Measurements from ENCODE around the gene TPPP2. TPM values are rescaled to one million over a fixed set of nuclear protein-coding genes. Genes with fewer than 3 reads are reported as not detected.

TPPP2 gene
- total RNA-seq, 1 donor from 2014 or later = not detected

- TF ChIP-seq CTCF (IDR thresholded peaks at IDR 0.05; ENCODE audit: partially characterized antibody, unreplicated experiment) = no peak
- Mint-ChIP-seq H3K27ac (ENCODE audit: unreplicated experiment) (no peak overlapping the region), H3K4me1 (ENCODE audit: low read depth, unreplicated experiment) (no peaks in the 10 kb centered on the region), H3K4me3 (ENCODE audit: unreplicated experiment) (no peak overlapping the region), H3K36me3 (ENCODE audit: unreplicated experiment) (no peaks in the 10 kb centered on the region), H3K27me3 (ENCODE audit: unreplicated experiment) (no peaks in the 10 kb centered on the region), H3K9me3 (ENCODE audit: unreplicated experiment) (no peaks in the 10 kb centered on the region)
- DNase-seq = no peak
Observed at GRCh38 chr14:21061347-21061668, 31.3 kb downstream of the TPPP2 start.

- DNase-seq = no peak
- no peak for TF ChIP-seq CTCF (IDR thresholded peaks at IDR 0.05; ENCODE audit: partially characterized antibody, unreplicated experiment)
- Mint-ChIP-seq H3K27ac (ENCODE audit: unreplicated experiment) (no peak overlapping the region), H3K4me3 (ENCODE audit: unreplicated experiment) (no peak overlapping the region), H3K27me3 (ENCODE audit: unreplicated experiment) (peaks cover 2% of the 10 kb centered on the region), H3K36me3 (ENCODE audit: unreplicated experiment) (no peaks in the 10 kb centered on the region), H3K4me1 (ENCODE audit: low read depth, unreplicated experiment) (peaks cover under 1% of the 10 kb centered on the region), H3K9me3 (ENCODE audit: unreplicated experiment) (peaks cover 7% of the 10 kb centered on the region)
Observed at GRCh38 chr14:21063479-21063878, 33.5 kb downstream of the TPPP2 start.

- Mint-ChIP-seq H3K27ac (ENCODE audit: unreplicated experiment) (no peak overlapping the region), H3K4me1 (ENCODE audit: low read depth, unreplicated experiment) (peaks cover 9% of the 10 kb centered on the region), H3K27me3 (ENCODE audit: unreplicated experiment) (peaks cover 14% of the 10 kb centered on the region), H3K9me3 (ENCODE audit: unreplicated experiment) (peaks cover 11% of the 10 kb centered on the region), H3K4me3 (ENCODE audit: unreplicated experiment) (no peak overlapping the region), H3K36me3 (ENCODE audit: unreplicated experiment) (no peaks in the 10 kb centered on the region)
- no peak for TF ChIP-seq CTCF (IDR thresholded peaks at IDR 0.05; ENCODE audit: partially characterized antibody, unreplicated experiment)
- no peak for DNase-seq
Observed at GRCh38 chr14:21066882-21067502, 37.0 kb downstream of the TPPP2 start.

- peaks cover 6% of the 10 kb centered on the region for H3K36me3 Mint-ChIP-seq (ENCODE audit: unreplicated experiment)
- H3K9me3 Mint-ChIP-seq (ENCODE audit: unreplicated experiment) = peaks cover 15% of the 10 kb centered on the region
- peaks cover 18% of the 10 kb centered on the region for H3K4me1 Mint-ChIP-seq (ENCODE audit: low read depth, unreplicated experiment)
- peaks cover 24% of the 10 kb centered on the region for H3K27me3 Mint-ChIP-seq (ENCODE audit: unreplicated experiment)
- H3K27ac Mint-ChIP-seq (ENCODE audit: unreplicated experiment) = no peak overlapping the region
- peak overlapping the region; percentile 90 for H3K4me3 Mint-ChIP-seq (ENCODE audit: unreplicated experiment)
- peak; percentile 70 for DNase-seq
- peak; percentile 49 for TF ChIP-seq CTCF (IDR thresholded peaks at IDR 0.05; ENCODE audit: partially characterized antibody, unreplicated experiment)
Observed at GRCh38 chr14:21068521-21069387, 38.7 kb downstream of the TPPP2 start.
